B cell (primary cell): Measurements from ENCODE around the gene SCNM1.

Source experiments
- EZH2 ChIP-seq: IDR thresholded peaks from 2 replicates; pipeline ENCODE4 v1.6.1; 2012; ENCODE audit warnings: borderline replicate concordance, low read depth, mild to moderate bottlenecking, moderate library complexity, low read length; ENCODE audit not compliant: insufficient read depth, poor library complexity, severe bottlenecking
- TF ChIP-seq, protein P1 (sequence below): fragments of 200-600 bp; IDR thresholded peaks from one replicate; pipeline ENCODE4 v1.8.0; 2022; ENCODE audit warnings: antibody characterized with exemption, mild to moderate bottlenecking

DNA sequence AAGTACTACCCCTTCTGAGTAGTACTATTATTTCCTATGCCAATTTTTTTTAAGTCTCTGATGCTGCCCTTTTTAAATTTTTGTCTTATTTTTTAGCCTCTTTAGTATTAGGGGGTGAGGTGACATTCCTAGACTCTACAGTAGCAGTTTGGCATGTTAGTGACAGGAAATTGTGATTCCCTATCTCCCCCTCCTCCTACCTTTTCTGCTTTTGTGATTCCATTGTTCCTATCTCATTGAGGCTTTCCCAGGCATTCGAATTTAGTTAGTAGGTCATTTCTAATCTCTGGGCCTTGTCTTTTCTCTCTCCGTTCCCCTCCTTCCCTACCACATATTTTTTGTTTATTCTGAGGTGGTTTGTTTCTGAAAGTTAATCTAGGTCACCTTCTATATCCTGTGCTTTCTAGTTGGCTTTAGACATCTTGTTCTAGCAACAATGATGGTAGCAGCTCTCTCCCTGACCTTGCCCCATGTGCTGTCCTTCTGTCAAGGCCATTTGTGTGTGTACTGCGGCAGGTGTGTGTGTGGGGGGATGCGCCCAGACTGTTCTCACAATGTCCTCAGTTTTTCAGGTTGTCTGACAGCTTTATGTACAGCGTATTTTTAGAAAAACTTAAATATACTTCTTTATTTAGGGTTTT lies 41.1 kb upstream of the SCNM1 start:
- TF ChIP-seq, protein P1, sequence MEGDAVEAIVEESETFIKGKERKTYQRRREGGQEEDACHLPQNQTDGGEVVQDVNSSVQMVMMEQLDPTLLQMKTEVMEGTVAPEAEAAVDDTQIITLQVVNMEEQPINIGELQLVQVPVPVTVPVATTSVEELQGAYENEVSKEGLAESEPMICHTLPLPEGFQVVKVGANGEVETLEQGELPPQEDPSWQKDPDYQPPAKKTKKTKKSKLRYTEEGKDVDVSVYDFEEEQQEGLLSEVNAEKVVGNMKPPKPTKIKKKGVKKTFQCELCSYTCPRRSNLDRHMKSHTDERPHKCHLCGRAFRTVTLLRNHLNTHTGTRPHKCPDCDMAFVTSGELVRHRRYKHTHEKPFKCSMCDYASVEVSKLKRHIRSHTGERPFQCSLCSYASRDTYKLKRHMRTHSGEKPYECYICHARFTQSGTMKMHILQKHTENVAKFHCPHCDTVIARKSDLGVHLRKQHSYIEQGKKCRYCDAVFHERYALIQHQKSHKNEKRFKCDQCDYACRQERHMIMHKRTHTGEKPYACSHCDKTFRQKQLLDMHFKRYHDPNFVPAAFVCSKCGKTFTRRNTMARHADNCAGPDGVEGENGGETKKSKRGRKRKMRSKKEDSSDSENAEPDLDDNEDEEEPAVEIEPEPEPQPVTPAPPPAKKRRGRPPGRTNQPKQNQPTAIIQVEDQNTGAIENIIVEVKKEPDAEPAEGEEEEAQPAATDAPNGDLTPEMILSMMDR = no peak
- no peak for TF ChIP-seq EZH2
